HG03469 (cell line): ENCODE measurements around the gene RIOX2.

Experiments
- ATAC-seq: cut with Tn5 transposase; IDR thresholded peaks from one replicate; pipeline ENCODE4 v1.9.1; 2021; ENCODE audit warnings: mild to moderate bottlenecking, moderate library complexity, moderate number of reproducible peaks; ENCODE audit not compliant: unreplicated experiment

The RIOX2 gene

GRCh38 chr3:97956051-97956450 is 16.2 kb downstream of the RIOX2 start:
- no peak for ATAC-seq

- ATAC-seq: peak; percentile 60
These were observed 17.9 kb downstream of the RIOX2 start for GRCh38 chr3:97954228-97954827.

- no peak for ATAC-seq
These were observed 19.4 kb downstream of the RIOX2 start for GRCh38 chr3:97952872-97953271.

GRCh38 chr3:97952280-97952679 is 20.0 kb downstream of the RIOX2 start:
- no peak for ATAC-seq

GRCh38 chr3:97950360-97950759 is 21.9 kb downstream of the RIOX2 start:
- ATAC-seq: no peak

GRCh38 chr3:97949743-97950142 is 22.5 kb downstream of the RIOX2 start:
- ATAC-seq: no peak

GRCh38 chr3:97949110-97949485 is 23.1 kb downstream of the RIOX2 start:
- ATAC-seq: no peak

- ATAC-seq: no peak
These were observed 23.7 kb downstream of the RIOX2 start for GRCh38 chr3:97948351-97949109.

- ATAC-seq: no peak
These were observed 29.3 kb downstream of the RIOX2 start for GRCh38 chr3:97942801-97943546.

- ATAC-seq: no peak
These were observed 32.2 kb downstream of the RIOX2 start for GRCh38 chr3:97940034-97940433.

- no peak for ATAC-seq
These were observed 32.8 kb downstream of the RIOX2 start for GRCh38 chr3:97939401-97939800.

GRCh38 chr3:97938444-97938843 is 33.8 kb downstream of the RIOX2 start:
- no peak for ATAC-seq

GRCh38 chr3:97937205-97937604 is 35.0 kb downstream of the RIOX2 start:
- no peak for ATAC-seq

GRCh38 chr3:97935842-97936241 is 36.4 kb downstream of the RIOX2 start:
- no peak for ATAC-seq

- no peak for ATAC-seq
These were observed 37.1 kb downstream of the RIOX2 start for GRCh38 chr3:97934980-97935695.

GRCh38 chr3:97932387-97932801 is 39.8 kb downstream of the RIOX2 start:
- ATAC-seq: no peak

GRCh38 chr3:97931218-97931617 is 41.0 kb downstream of the RIOX2 start:
- ATAC-seq: no peak

GRCh38 chr3:97930018-97930417 is 42.2 kb downstream of the RIOX2 start:
- no peak for ATAC-seq

GRCh38 chr3:97928986-97929385 is 43.2 kb downstream of the RIOX2 start:
- no peak for ATAC-seq

GRCh38 chr3:97927704-97928103 is 44.5 kb downstream of the RIOX2 start:
- ATAC-seq: no peak

GRCh38 chr3:97917813-97918536 is 54.3 kb downstream of the RIOX2 start:
- no peak for ATAC-seq
